ENCODE measurements around the gene NBEA. TPM values are rescaled to one million over a fixed set of nuclear protein-coding genes. Genes with fewer than 3 reads are reported as not detected.

Gene NBEA
- total RNA-seq, 5 donors from 2014 or later (not counting 1 experiment from before 2014, with no cell fraction given): 1.3 to 8.7 (median 3.7) TPM

GRCh38 chr13:35694549-35695447 is 752.7 kb downstream of the NBEA start:
- POLR2A ChIA-PET: no interaction called here
- 87% methylated on average over 18 of the region's 26 CpGs for WGBS (ENCODE audit: insufficient coverage)

GRCh38 chr13:35695448-35695770 is 753.3 kb downstream of the NBEA start:
- WGBS (ENCODE audit: insufficient coverage): 92% methylated on average over 13 of the region's 15 CpGs
- no peaks in the 10 kb centered on the region for H3K4me1 Mint-ChIP-seq

More at GRCh38 chr13:35694549-35695447, 752.7 kb downstream of the NBEA start:
- CTCF ChIA-PET: interaction anchor here in 1 of 2 donors (0.6 kb wide), 1 partner anchor 25 kb away, joined by 5 read pairs; no protein-coding TSS in a partner anchor
- no peak for ATAC-seq (replicated peaks in 1 of 4)
- Mint-ChIP-seq H3K4me3 (no peak overlapping the region), H3K27ac (no peak overlapping the region), H3K9me3 (no peaks in the 10 kb centered on the region), H3K27me3 (peaks cover 0 to 10% of the 10 kb centered on the region in 2 donors), H3K36me3 (no peaks in the 10 kb centered on the region), H3K4me1 (no peaks in the 10 kb centered on the region)
- Histone ChIP-seq H3K4me3 (ENCODE audit: control insufficient read depth in 1 of 2, extremely low read depth in 1 of 2, low read length in 1 of 2) (no peak overlapping the region), H3K9me3 (no peaks in the 10 kb centered on the region), H3K36me3 (ENCODE audit: control insufficient read depth in 2 of 2, extremely low read depth in 1 of 2, insufficient read depth in 1 of 2, low read length in 1 of 2) (no peaks in the 10 kb centered on the region), H3K27ac (ENCODE audit: low read length) (no peak overlapping the region), H3K4me1 (ENCODE audit: control insufficient read depth in 1 of 2, extremely low read depth in 1 of 2, insufficient read depth in 2 of 2, low read length in 2 of 2) (no peaks in the 10 kb centered on the region), H3K27me3 (replicated peaks in 1 of 2; ENCODE audit: control insufficient read depth in 2 of 2, extremely low read depth in 1 of 2, insufficient read depth in 2 of 2, low read length in 1 of 2) (peaks cover 0 to 2% of the 10 kb centered on the region in 2 experiments)
- no peak for DNase-seq

GRCh38 chr13:35697186-35697730 is 755.2 kb downstream of the NBEA start:
- H3K36me3 Mint-ChIP-seq: no peaks in the 10 kb centered on the region
- 75% methylated on average over 6 of the region's 7 CpGs for WGBS (ENCODE audit: insufficient coverage)
- H3K4me3 ChIP-seq (ENCODE audit: control insufficient read depth in 1 of 2, extremely low read depth in 1 of 2, low read length in 1 of 2): no peak overlapping the region
- H3K9me3 ChIP-seq: no peaks in the 10 kb centered on the region
- DNase-seq: no peak
- ChIA-PET CTCF (no interaction called here), POLR2A (no interaction called here)
- peaks cover 0 to 23% of the 10 kb centered on the region in 2 donors for H3K27me3 Mint-ChIP-seq
- H3K27me3 ChIP-seq (replicated peaks in 1 of 2; ENCODE audit: control insufficient read depth in 2 of 2, extremely low read depth in 1 of 2, insufficient read depth in 2 of 2, low read length in 1 of 2): peaks cover 0 to 2% of the 10 kb centered on the region in 2 experiments
- ATAC-seq (replicated peaks in 1 of 4): no peak
- H3K27ac ChIP-seq (ENCODE audit: low read length): no peak overlapping the region
- H3K36me3 ChIP-seq (ENCODE audit: control insufficient read depth in 2 of 2, extremely low read depth in 1 of 2, insufficient read depth in 1 of 2, low read length in 1 of 2): no peaks in the 10 kb centered on the region
- no peaks in the 10 kb centered on the region for H3K4me1 Mint-ChIP-seq
- no peaks in the 10 kb centered on the region for H3K4me1 ChIP-seq (ENCODE audit: control insufficient read depth in 1 of 2, extremely low read depth in 1 of 2, insufficient read depth in 2 of 2, low read length in 2 of 2)
- H3K4me3 Mint-ChIP-seq: no peak overlapping the region
- H3K27ac Mint-ChIP-seq: no peak overlapping the region
- H3K9me3 Mint-ChIP-seq: no peaks in the 10 kb centered on the region

More at GRCh38 chr13:35695448-35695770, 753.3 kb downstream of the NBEA start:
- Mint-ChIP-seq H3K4me3 (no peak overlapping the region), H3K36me3 (no peaks in the 10 kb centered on the region), H3K27ac (no peak overlapping the region), H3K27me3 (peaks cover 0 to 16% of the 10 kb centered on the region in 2 donors), H3K9me3 (no peaks in the 10 kb centered on the region)
- H3K4me3 ChIP-seq (ENCODE audit: control insufficient read depth in 1 of 2, extremely low read depth in 1 of 2, low read length in 1 of 2): no peak overlapping the region
- H3K36me3 ChIP-seq (ENCODE audit: control insufficient read depth in 2 of 2, extremely low read depth in 1 of 2, insufficient read depth in 1 of 2, low read length in 1 of 2): no peaks in the 10 kb centered on the region
- DNase-seq (no peak), ATAC-seq (replicated peaks in 1 of 4) (no peak)
- peaks cover 0 to 2% of the 10 kb centered on the region in 2 experiments for H3K27me3 ChIP-seq (replicated peaks in 1 of 2; ENCODE audit: control insufficient read depth in 2 of 2, extremely low read depth in 1 of 2, insufficient read depth in 2 of 2, low read length in 1 of 2)
- ChIA-PET CTCF (no interaction called here), POLR2A (no interaction called here)
- no peak overlapping the region for H3K27ac ChIP-seq (ENCODE audit: low read length)
- H3K9me3 ChIP-seq: no peaks in the 10 kb centered on the region
- no peaks in the 10 kb centered on the region for H3K4me1 ChIP-seq (ENCODE audit: control insufficient read depth in 1 of 2, extremely low read depth in 1 of 2, insufficient read depth in 2 of 2, low read length in 2 of 2)

GRCh38 chr13:35698911-35699576 is 757.0 kb downstream of the NBEA start:
- CTCF ChIA-PET: no interaction called here
- ATAC-seq (replicated peaks in 1 of 4): no peak
- H3K27me3 Mint-ChIP-seq: peaks cover 0 to 23% of the 10 kb centered on the region in 2 donors
- H3K27ac Mint-ChIP-seq: no peak overlapping the region
- DNase-seq: no peak
- no peaks in the 10 kb centered on the region for H3K36me3 Mint-ChIP-seq
- no peak overlapping the region for H3K4me3 Mint-ChIP-seq
- no peak overlapping the region for H3K27ac ChIP-seq (ENCODE audit: low read length)
- WGBS (ENCODE audit: insufficient coverage): 90% methylated on average over 6 of the region's 11 CpGs
- H3K27me3 ChIP-seq (replicated peaks in 1 of 2; ENCODE audit: control insufficient read depth in 2 of 2, extremely low read depth in 1 of 2, insufficient read depth in 2 of 2, low read length in 1 of 2): peaks cover 0 to 2% of the 10 kb centered on the region in 2 experiments
- H3K4me1 Mint-ChIP-seq: no peaks in the 10 kb centered on the region
- no peaks in the 10 kb centered on the region for H3K36me3 ChIP-seq (ENCODE audit: control insufficient read depth in 2 of 2, extremely low read depth in 1 of 2, insufficient read depth in 1 of 2, low read length in 1 of 2)
- no peak overlapping the region for H3K4me3 ChIP-seq (ENCODE audit: control insufficient read depth in 1 of 2, extremely low read depth in 1 of 2, low read length in 1 of 2)
- POLR2A ChIA-PET: no interaction called here
- no peaks in the 10 kb centered on the region for H3K4me1 ChIP-seq (ENCODE audit: control insufficient read depth in 1 of 2, extremely low read depth in 1 of 2, insufficient read depth in 2 of 2, low read length in 2 of 2)
- no peaks in the 10 kb centered on the region for H3K9me3 Mint-ChIP-seq
- H3K9me3 ChIP-seq: no peaks in the 10 kb centered on the region

- H3K36me3 ChIP-seq (ENCODE audit: control insufficient read depth in 2 of 2, extremely low read depth in 1 of 2, insufficient read depth in 1 of 2, low read length in 1 of 2): no peaks in the 10 kb centered on the region
- no peak for DNase-seq
- H3K27me3 Mint-ChIP-seq: peaks cover 0 to 26% of the 10 kb centered on the region in 2 donors
- no peaks in the 10 kb centered on the region for H3K4me1 ChIP-seq (ENCODE audit: control insufficient read depth in 1 of 2, extremely low read depth in 1 of 2, insufficient read depth in 2 of 2, low read length in 2 of 2)
- no peak overlapping the region for H3K4me3 Mint-ChIP-seq
- H3K27me3 ChIP-seq (replicated peaks in 1 of 2; ENCODE audit: control insufficient read depth in 2 of 2, extremely low read depth in 1 of 2, insufficient read depth in 2 of 2, low read length in 1 of 2): peaks cover 0 to 2% of the 10 kb centered on the region in 2 experiments
- H3K9me3 ChIP-seq: no peaks in the 10 kb centered on the region
- ChIA-PET POLR2A (no interaction called here), CTCF (no interaction called here)
- no peaks in the 10 kb centered on the region for H3K36me3 Mint-ChIP-seq
- ATAC-seq (replicated peaks in 1 of 4): no peak
- no peak overlapping the region for H3K4me3 ChIP-seq (ENCODE audit: control insufficient read depth in 1 of 2, extremely low read depth in 1 of 2, low read length in 1 of 2)
- 74% methylated on average over 4 of the region's 13 CpGs for WGBS (ENCODE audit: insufficient coverage)
- no peaks in the 10 kb centered on the region for H3K4me1 Mint-ChIP-seq
- H3K9me3 Mint-ChIP-seq: peaks cover 0 to 5% (median 0%) of the 10 kb centered on the region in 3 donors
- H3K27ac ChIP-seq (ENCODE audit: low read length): no peak overlapping the region
- no peak overlapping the region for H3K27ac Mint-ChIP-seq
Measured at GRCh38 chr13:35699825-35700510, 757.9 kb downstream of the NBEA start.

- 89% methylated on average over 2 of the region's 5 CpGs for WGBS (ENCODE audit: insufficient coverage)
- Histone ChIP-seq H3K36me3 (ENCODE audit: control insufficient read depth in 2 of 2, extremely low read depth in 1 of 2, insufficient read depth in 1 of 2, low read length in 1 of 2) (no peaks in the 10 kb centered on the region), H3K4me3 (ENCODE audit: control insufficient read depth in 1 of 2, extremely low read depth in 1 of 2, low read length in 1 of 2) (no peak overlapping the region), H3K4me1 (ENCODE audit: control insufficient read depth in 1 of 2, extremely low read depth in 1 of 2, insufficient read depth in 2 of 2, low read length in 2 of 2) (no peaks in the 10 kb centered on the region), H3K27ac (ENCODE audit: low read length) (no peak overlapping the region), H3K9me3 (no peaks in the 10 kb centered on the region), H3K27me3 (replicated peaks in 1 of 2; ENCODE audit: control insufficient read depth in 2 of 2, extremely low read depth in 1 of 2, insufficient read depth in 2 of 2, low read length in 1 of 2) (peaks cover 0 to 2% of the 10 kb centered on the region in 2 experiments)
- Mint-ChIP-seq H3K9me3 (peaks cover 0 to 8% (median 0%) of the 10 kb centered on the region in 3 donors), H3K27ac (no peak overlapping the region), H3K27me3 (peaks cover 0 to 26% of the 10 kb centered on the region in 2 donors), H3K4me1 (no peaks in the 10 kb centered on the region), H3K4me3 (no peak overlapping the region), H3K36me3 (no peaks in the 10 kb centered on the region)
- CTCF ChIA-PET: no interaction called here
- DNase-seq: no peak
- POLR2A ChIA-PET: no interaction called here
- no peak for ATAC-seq (replicated peaks in 1 of 4)
Measured at GRCh38 chr13:35700671-35701070, 758.6 kb downstream of the NBEA start.
